HUES48 (cell line): Measurements from ENCODE around the gene KRTAP4-11.
"Not testable (repeated sequence)": the region's sequence is repeated elsewhere in the genome, so short reads cannot be mapped to it uniquely, and the experiment has no call there.

ENCODE experiments used
- H3K27ac ChIP-seq: one replicate; pipeline ENCODE4 v1.7.0; 2013; ENCODE audit warnings: low read depth, low read length, inconsistent platforms
- H3K27me3 ChIP-seq: 2 replicates; pipeline ENCODE4 v1.6.1; 2013; ENCODE audit warnings: mild to moderate bottlenecking, low read length; ENCODE audit not compliant: control insufficient read depth, insufficient read depth
- H3K36me3 ChIP-seq: 2 replicates; pipeline ENCODE4 v1.6.1; 2013; ENCODE audit warnings: low read length; ENCODE audit not compliant: control insufficient read depth, insufficient read depth
- H3K4me1 ChIP-seq: 2 replicates; pipeline ENCODE4 v1.6.1; 2013; ENCODE audit warnings: mild to moderate bottlenecking, low read length; ENCODE audit not compliant: control insufficient read depth, insufficient read depth
- H3K4me3 ChIP-seq: 2 replicates; pipeline ENCODE4 v1.5.1; 2013; ENCODE audit warnings: mild to moderate bottlenecking, low read depth, low read length
- H3K9ac ChIP-seq: 2 replicates; pipeline ENCODE4 v1.6.1; 2013; ENCODE audit warnings: mild to moderate bottlenecking, low read depth, low read length, moderate library complexity
- H3K9me3 ChIP-seq: 2 replicates; pipeline ENCODE4 v1.6.1; 2013; ENCODE audit warnings: low read length; ENCODE audit not compliant: control insufficient read depth, insufficient read depth

KRTAP4-11 gene

GRCh38 chr17:41145261-41145660 lies 27.1 kb upstream of the KRTAP4-11 start:
- no peak overlapping the region for H3K4me3 ChIP-seq
- 0 out of 2 replicates have a peak, but pooled peaks cover 4% of the 10 kb centered on the region for H3K4me1 ChIP-seq
- H3K27me3 ChIP-seq: no peaks in the 10 kb centered on the region
- no peak overlapping the region for H3K9ac ChIP-seq
- H3K36me3 ChIP-seq: no peaks in the 10 kb centered on the region
- H3K9me3 ChIP-seq: peaks cover 9% of the 10 kb centered on the region
- H3K27ac ChIP-seq: no peak overlapping the region

GRCh38 chr17:41144846-41145245 lies 26.7 kb upstream of the KRTAP4-11 start:
- Histone ChIP-seq H3K4me1 (0 out of 2 replicates have a peak, but pooled peaks cover 4% of the 10 kb centered on the region), H3K9me3 (peaks cover 9% of the 10 kb centered on the region), H3K36me3 (no peaks in the 10 kb centered on the region), H3K27ac (no peak overlapping the region), H3K9ac (no peak overlapping the region), H3K27me3 (no peaks in the 10 kb centered on the region), H3K4me3 (no peak overlapping the region)

GRCh38 chr17:41141361-41141760 lies 23.2 kb upstream of the KRTAP4-11 start:
- no peak overlapping the region for H3K4me3 ChIP-seq
- no peaks in the 10 kb centered on the region for H3K36me3 ChIP-seq
- H3K27ac ChIP-seq: no peak overlapping the region
- H3K9ac ChIP-seq: no peak overlapping the region
- H3K4me1 ChIP-seq: 0 out of 2 replicates have a peak, but pooled peaks cover 1% of the 10 kb centered on the region
- H3K27me3 ChIP-seq: no peaks in the 10 kb centered on the region
- H3K9me3 ChIP-seq: peaks cover 9% of the 10 kb centered on the region

DNA sequence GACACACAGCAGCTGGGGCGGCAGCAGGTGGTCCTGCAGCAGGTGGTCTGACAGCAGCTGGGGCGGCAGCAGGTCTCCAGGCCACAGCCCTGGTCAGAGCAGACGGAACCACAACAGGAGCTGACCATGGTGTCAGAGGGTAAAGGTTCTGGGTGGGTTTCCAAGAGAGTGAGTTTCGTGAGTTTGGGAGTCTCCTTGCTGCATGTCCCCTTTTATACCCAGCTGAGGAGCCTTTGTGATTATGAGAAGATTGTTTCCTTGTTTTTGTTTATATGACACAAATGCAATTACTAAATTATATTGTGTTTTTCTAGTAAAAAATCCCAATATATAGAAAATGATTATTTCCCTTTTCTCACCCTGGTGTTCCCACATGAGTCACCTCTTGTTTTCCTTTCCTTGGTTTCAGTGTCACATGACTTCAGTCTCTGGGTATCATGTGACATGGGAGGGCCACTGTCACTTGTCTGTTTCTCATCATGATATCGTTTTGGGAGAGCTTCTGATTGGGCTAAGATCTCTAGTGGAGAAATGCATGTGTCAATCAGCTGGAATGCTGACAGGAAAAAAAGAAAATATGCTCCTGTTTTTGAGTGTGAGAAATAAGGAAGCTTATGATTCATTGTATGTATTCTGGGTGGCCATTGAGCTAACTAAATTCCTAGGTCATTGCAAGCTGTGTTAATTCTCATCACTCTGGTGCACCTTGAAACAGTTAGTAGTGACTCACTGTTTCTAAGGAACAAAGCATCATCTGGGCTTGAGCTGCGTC lies 22.4 kb upstream of the KRTAP4-11 start, which contains the start of gene KRTAP4-6:
Gene KRTAP4-6, minus strand, starts transcription at position 185 of the 772 bp plus-strand sequence. Its CDS starts 57 bp downstream, at position 128.
- Histone ChIP-seq H3K27ac (no peak within 1 kb of the TSS), H3K36me3 (no peaks in the 10 kb centered on the region), H3K4me1 (no peaks in the 10 kb centered on the region), H3K27me3 (no peaks in the 10 kb centered on the region), H3K9ac (no peak within 1 kb of the TSS), H3K4me3 (no peak within 1 kb of the TSS), H3K9me3 (peaks cover 9% of the 10 kb centered on the region)

- not testable (repeated sequence) for H3K9me3 ChIP-seq, H3K36me3 ChIP-seq, H3K27me3 ChIP-seq, H3K27ac ChIP-seq, H3K4me1 ChIP-seq, H3K9ac ChIP-seq, H3K4me3 ChIP-seq
These were observed 21.7 kb upstream of the KRTAP4-11 start for GRCh38 chr17:41139865-41140264.

GRCh38 chr17:41133880-41134735 lies 15.9 kb upstream of the KRTAP4-11 start:
- no peak overlapping the region for H3K27ac ChIP-seq

GRCh38 chr17:41131979-41132378 lies 13.8 kb upstream of the KRTAP4-11 start:
- Histone ChIP-seq H3K9me3 (no peaks in the 10 kb centered on the region), H3K27ac (no peak overlapping the region), H3K36me3 (no peaks in the 10 kb centered on the region), H3K4me1 (no peaks in the 10 kb centered on the region), H3K27me3 (no peaks in the 10 kb centered on the region), H3K9ac (no peak overlapping the region), H3K4me3 (no peak overlapping the region)

More at GRCh38 chr17:41133880-41134735, 15.9 kb upstream of the KRTAP4-11 start:
- Histone ChIP-seq H3K27me3 (no peaks in the 10 kb centered on the region), H3K9ac (no peak overlapping the region), H3K4me1 (no peaks in the 10 kb centered on the region), H3K9me3 (no peaks in the 10 kb centered on the region), H3K4me3 (no peak overlapping the region), H3K36me3 (no peaks in the 10 kb centered on the region)

- Histone ChIP-seq H3K4me3 (no peak overlapping the region), H3K9ac (no peak overlapping the region), H3K27me3 (no peaks in the 10 kb centered on the region), H3K9me3 (peaks cover 3% of the 10 kb centered on the region; the same call in 1 of the 2 replicates), H3K4me1 (no peaks in the 10 kb centered on the region), H3K36me3 (no peaks in the 10 kb centered on the region), H3K27ac (no peak overlapping the region)
These were observed 9.2 kb upstream of the KRTAP4-11 start for GRCh38 chr17:41127371-41127770.

GRCh38 chr17:41126412-41126811 lies 8.2 kb upstream of the KRTAP4-11 start:
- H3K4me1 ChIP-seq: no peaks in the 10 kb centered on the region
- no peak overlapping the region for H3K4me3 ChIP-seq
- no peak overlapping the region for H3K9ac ChIP-seq
- H3K9me3 ChIP-seq: peaks cover 3% of the 10 kb centered on the region; the same call in 1 of the 2 replicates
- H3K36me3 ChIP-seq: no peaks in the 10 kb centered on the region
- no peaks in the 10 kb centered on the region for H3K27me3 ChIP-seq
- H3K27ac ChIP-seq: no peak overlapping the region

DNA sequence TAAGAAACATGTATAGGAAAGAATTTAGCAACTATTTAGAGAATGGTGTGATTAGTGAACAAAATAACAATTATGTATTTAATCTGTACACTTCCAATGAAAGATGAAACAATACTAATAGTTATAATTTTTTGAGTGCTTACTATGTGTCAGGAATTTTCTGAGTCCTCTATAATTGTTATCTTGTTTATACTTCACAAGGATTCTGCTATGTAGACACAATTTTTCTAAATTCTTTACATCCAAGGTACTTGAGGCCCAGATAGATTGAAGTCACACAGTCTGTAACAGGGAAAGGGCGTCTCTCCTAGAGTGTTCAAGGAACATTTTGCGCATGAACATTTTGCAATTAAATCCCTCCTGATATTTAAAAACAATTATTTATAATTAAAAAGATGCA lies 6.9 kb upstream of the KRTAP4-11 start:
- Histone ChIP-seq H3K36me3 (no peaks in the 10 kb centered on the region), H3K27me3 (no peaks in the 10 kb centered on the region), H3K9me3 (peaks cover 3% of the 10 kb centered on the region; the same call in 1 of the 2 replicates), H3K4me1 (no peaks in the 10 kb centered on the region), H3K9ac (no peak overlapping the region), H3K27ac (no peak overlapping the region), H3K4me3 (no peak overlapping the region)

DNA sequence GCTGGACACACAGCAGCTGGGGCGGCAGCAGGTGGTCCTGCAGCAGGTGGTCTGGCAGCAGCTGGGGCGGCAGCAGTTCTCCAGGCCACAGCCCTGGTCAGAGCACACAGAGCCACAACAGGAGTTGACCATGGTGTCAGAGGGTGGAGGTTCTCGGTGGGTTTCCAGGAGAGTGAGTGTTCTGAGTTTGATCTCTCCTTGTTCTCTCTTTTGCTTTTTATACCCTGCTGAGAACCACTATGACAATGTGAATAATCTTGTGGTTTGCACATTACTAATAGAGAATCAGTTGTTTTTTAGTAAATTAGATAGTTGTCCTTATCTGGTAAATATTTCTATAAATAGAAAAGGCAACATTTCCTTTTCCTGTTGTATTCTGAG lies 5.8 kb upstream of the KRTAP4-11 start, which contains the start of gene KRTAP4-12:
Gene KRTAP4-12, minus strand, starts transcription at position 192 of the 381 bp plus-strand sequence. Its CDS starts 60 bp downstream, at position 132.
- not testable (repeated sequence) for H3K4me3 ChIP-seq, H3K27me3 ChIP-seq, H3K9me3 ChIP-seq, H3K9ac ChIP-seq, H3K4me1 ChIP-seq, H3K36me3 ChIP-seq, H3K27ac ChIP-seq
